H1 (cell line): ENCODE results near the gene INTU. TPM values are rescaled to one million over a fixed set of nuclear protein-coding genes. Genes with fewer than 3 reads are reported as not detected.

Experiments
- CTCF ChIA-PET: fragments of 300-600 bp; sonication (Branson Sonifier 250); formaldehyde crosslinking; loops from one replicate; lab custom pipeline; 2021; ENCODE audit not compliant: partially characterized antibody; lab: Charles Lee
- POLR2A ChIA-PET: fragments of 300-600 bp; sonication (Branson Sonifier 250); formaldehyde crosslinking; loops from one replicate; lab custom pipeline; 2021; ENCODE audit warnings: inconsistent platforms; ENCODE audit not compliant: partially characterized antibody; lab: Charles Lee
- DNase-seq, 2 experiments: peaks; one replicate each; pipeline versions ENCODE4 v3.0.0 to v3.0.0-alpha.2; 2010 to 2022; ENCODE audit warnings: low spot score in 2 of 2, low read depth in 1 of 2, mixed read lengths in 1 of 2
- FAIRE-seq: peaks from 2 replicates; lab custom pipeline; 2011; peaks lifted over from hg19 to GRCh38; lab: Jason Lieb, UNC
- H2AFZ ChIP-seq: 2 replicates; pipeline ENCODE4 v1.8.1; 2012; ENCODE audit warnings: low read length, inconsistent platforms
- H2AK5ac ChIP-seq: 2 replicates; pipeline ENCODE4 v1.6.1; 2013; ENCODE audit warnings: low read depth, low read length
- H2BK120ac ChIP-seq: replicated peaks from 2 replicates; pipeline ENCODE3; 2013; ENCODE audit warnings: low read depth, low read length, inconsistent platforms
- H2BK12ac ChIP-seq: 2 replicates; pipeline ENCODE4 v1.6.1; 2013; ENCODE audit warnings: low read depth, low read length
- H2BK15ac ChIP-seq: 2 replicates; pipeline ENCODE4 v1.6.1; 2013; ENCODE audit warnings: low read length
- H2BK20ac ChIP-seq: 2 replicates; pipeline ENCODE4 v1.6.1; 2013; ENCODE audit warnings: low read length
- H2BK5ac ChIP-seq: 2 replicates; pipeline ENCODE4 v1.6.1; 2013; ENCODE audit warnings: low read depth, low read length
- H3K14ac ChIP-seq: 2 replicates; pipeline ENCODE4 v1.6.1; 2013; ENCODE audit warnings: inconsistent platforms; ENCODE audit not compliant: insufficient read length
- H3K18ac ChIP-seq: 2 replicates; pipeline ENCODE4 v1.6.1; 2013; ENCODE audit warnings: low read length; ENCODE audit errors: extremely low read depth
- H3K23ac ChIP-seq: 2 replicates; pipeline ENCODE4 v1.6.1; 2013; ENCODE audit warnings: inconsistent platforms; ENCODE audit not compliant: insufficient read length
- H3K23me2 ChIP-seq: 2 replicates; pipeline ENCODE4 v1.6.1; 2013; ENCODE audit warnings: low read depth, low read length
- H3K27ac ChIP-seq: 2 replicates; pipeline ENCODE4 v1.6.1; 2011; ENCODE audit warnings: low read depth, low read length, inconsistent platforms
- H3K27me3 ChIP-seq, 4 experiments: replicated peaks in 1 of 4; 1 replicate in 1 of 4; 2 replicates in 3 of 4; pipeline versions ENCODE4 v1.6.1 to v1.8.1; 2011 to 2013; ENCODE audit warnings: low read length in 3 of 4, mild to moderate bottlenecking in 3 of 4, inconsistent platforms in 2 of 4, mixed read lengths in 2 of 4, moderate library complexity in 1 of 4; ENCODE audit not compliant: control insufficient read depth in 3 of 4, insufficient read depth in 3 of 4; ENCODE audit errors: extremely low read depth in 1 of 4
- H3K36me3 ChIP-seq, 4 experiments: 2 replicates each; pipeline versions ENCODE4 v1.6.1 to v1.8.1; 2011 to 2013; ENCODE audit warnings: mild to moderate bottlenecking in 4 of 4, low read length in 3 of 4, moderate library complexity in 2 of 4, control low read depth in 1 of 4, inconsistent platforms in 1 of 4; ENCODE audit not compliant: insufficient read depth in 4 of 4, control insufficient read depth in 2 of 4
- H3K4ac ChIP-seq: replicated peaks from 2 replicates; pipeline ENCODE3; 2013; ENCODE audit warnings: low read length, low read depth, mixed read lengths, inconsistent platforms; ENCODE audit not compliant: insufficient read length
- H3K4me1 ChIP-seq, 4 experiments: replicated peaks in 1 of 4; 1 replicate in 1 of 4; 2 replicates in 3 of 4; pipeline versions ENCODE4 v1.6.1 to v1.8.1; 2011 to 2013; ENCODE audit warnings: low read length in 3 of 4, inconsistent platforms in 2 of 4, mixed read lengths in 1 of 4; ENCODE audit not compliant: insufficient read depth in 4 of 4, control insufficient read depth in 3 of 4
- H3K4me2 ChIP-seq, 2 experiments: 2 replicates each; pipeline versions ENCODE4 v1.6.1 to v1.8.1; 2011 to 2013; ENCODE audit warnings: low read depth in 2 of 2, low read length in 2 of 2, control low read depth in 1 of 2, inconsistent platforms in 1 of 2, mild to moderate bottlenecking in 1 of 2; ENCODE audit not compliant: insufficient read depth in 1 of 2
- H3K4me3 ChIP-seq, 4 experiments: fragments of 200-600, 300-600 bp in 1 of 4; sonication (generic), shearing (Covaris generic), sonication (Bioruptor Twin) in 1 of 4; 2 replicates each; pipeline versions ENCODE4 v1.5.1 to v1.8.1; 2011 to 2016; ENCODE audit warnings: low read length in 4 of 4, low read depth in 3 of 4, control low read depth in 2 of 4, inconsistent platforms in 2 of 4, mild to moderate bottlenecking in 2 of 4, mixed read lengths in 1 of 4, moderate library complexity in 1 of 4; ENCODE audit not compliant: insufficient read depth in 2 of 4; ENCODE audit errors: extremely low read depth in 1 of 4
- H3K56ac ChIP-seq: replicated peaks from 2 replicates; pipeline ENCODE3; 2013; ENCODE audit warnings: low read depth, mild to moderate bottlenecking, mixed read lengths, low read length, inconsistent platforms; ENCODE audit not compliant: insufficient read length
- H3K79me1 ChIP-seq: 2 replicates; pipeline ENCODE4 v1.6.1; 2013; ENCODE audit warnings: low read depth, low read length, control low read depth
- H3K79me2 ChIP-seq, 2 experiments: 2 replicates each; pipeline versions ENCODE4 v1.6.1 to v1.8.1; 2012 to 2013; ENCODE audit warnings: low read length in 2 of 2, mild to moderate bottlenecking in 2 of 2, inconsistent platforms in 1 of 2; ENCODE audit not compliant: insufficient read depth in 2 of 2, control insufficient read depth in 1 of 2
- H3K9ac ChIP-seq, 4 experiments: replicated peaks in 1 of 4; 1 replicate in 1 of 4; 2 replicates in 3 of 4; pipeline versions ENCODE4 v1.6.1 to v1.8.1; 2011 to 2013; ENCODE audit warnings: low read depth in 3 of 4, low read length in 3 of 4, control low read depth in 2 of 4, mild to moderate bottlenecking in 2 of 4, moderate library complexity in 2 of 4, inconsistent platforms in 1 of 4; ENCODE audit errors: extremely low read depth in 1 of 4
- H3K9me3 ChIP-seq, 2 experiments: 2 replicates each; pipeline versions ENCODE4 v1.6.1 to v1.8.1; 2012 to 2013; ENCODE audit warnings: mild to moderate bottlenecking in 2 of 2, moderate library complexity in 2 of 2, control low read depth in 1 of 2, inconsistent platforms in 1 of 2, low read depth in 1 of 2, low read length in 1 of 2, mixed read lengths in 1 of 2; ENCODE audit not compliant: insufficient read depth in 2 of 2
- H4K20me1 ChIP-seq, 2 experiments: replicated peaks in 1 of 2; 2 replicates each; pipeline versions ENCODE3 to v1.8.1; 2011 to 2013; ENCODE audit warnings: inconsistent platforms in 2 of 2, low read length in 2 of 2, mild to moderate bottlenecking in 1 of 2; ENCODE audit not compliant: insufficient read depth in 2 of 2, control insufficient read depth in 1 of 2
- H4K5ac ChIP-seq: 2 replicates; pipeline ENCODE4 v1.6.1; 2013; ENCODE audit warnings: low read length, low read depth, mixed read lengths, inconsistent platforms; ENCODE audit not compliant: insufficient read length
- H4K8ac ChIP-seq: 2 replicates; pipeline ENCODE4 v1.8.0; 2013; ENCODE audit warnings: mild to moderate bottlenecking, moderate library complexity, low read length, inconsistent platforms; ENCODE audit not compliant: insufficient read depth; ENCODE audit errors: extremely low read depth
- H4K91ac ChIP-seq: replicated peaks from 2 replicates; pipeline ENCODE3; 2013; ENCODE audit warnings: low read length, mixed read lengths, inconsistent platforms; ENCODE audit not compliant: insufficient read length
- EP300 ChIP-seq, 2 experiments: IDR thresholded peaks; 1 replicate in 1 of 2; 2 replicates in 1 of 2; pipeline ENCODE4 v1.6.1; 2011 to 2012; ENCODE audit warnings: low read depth in 2 of 2, low read length in 2 of 2, mild to moderate bottlenecking in 2 of 2, borderline replicate concordance in 1 of 2, inconsistent platforms in 1 of 2, moderate library complexity in 1 of 2
- NRF1 ChIP-seq: IDR thresholded peaks from 2 replicates; pipeline ENCODE4 v1.6.1; 2011; ENCODE audit warnings: mild to moderate bottlenecking, low read depth, low read length, improper control_type of control experiment
- PHF8 ChIP-seq: fragments of 200-600 bp; sonication (generic); conservative IDR thresholded peaks from 2 replicates; pipeline ENCODE4 v1.7.1; 2012; ENCODE audit warnings: low read depth, mild to moderate bottlenecking, inconsistent platforms, low read length, moderate library complexity
- RAD21 ChIP-seq, 2 experiments: IDR thresholded peaks in 1 of 2; conservative IDR thresholded peaks in 1 of 2; 2 replicates each; pipeline ENCODE4 v1.6.1; 2011; ENCODE audit warnings: low read depth in 2 of 2, low read length in 2 of 2, improper control_type of control experiment in 1 of 2, inconsistent platforms in 1 of 2, mild to moderate bottlenecking in 1 of 2, moderate library complexity in 1 of 2
- TAF7 ChIP-seq: optimal IDR thresholded peaks from 2 replicates; pipeline ENCODE3; 2011; ENCODE audit warnings: low read depth, mild to moderate bottlenecking, inconsistent platforms, low read length, moderate library complexity, borderline replicate concordance
- WGBS, 2 experiments: shearing (Covaris generic) in 1 of 2; methylation state at CpG; one replicate each; pipeline versions ENCODE4 v1.1.6 to v1.1.7; 2013 to 2015; ENCODE audit warnings: low lambda C conversion rate in 2 of 2, mixed read lengths in 2 of 2, inconsistent platforms in 1 of 2, low coverage in 1 of 2, missing lambda C conversion rate in 1 of 2; ENCODE audit not compliant: insufficient replicate concordance in 2 of 2, insufficient coverage in 1 of 2, insufficient read length in 1 of 2; ENCODE audit errors: extremely low coverage in 1 of 2, missing lambda C conversion rate in 1 of 2; 5-methylcytosine and 5-hydroxymethylcytosine counted together
- polyA plus RNA-seq, 7 experiments: library from polyadenylated mRNA; depleted of rRNA in 3 of 7; stranded (reverse) in 5 of 7; unstranded in 2 of 7; fragments of >200 nt in 5 of 7; fragments of 200-250 nt in 2 of 7; gene quantifications; 1 replicate in 5 of 7; 2 replicates in 1 of 7; 4 replicates in 1 of 7; pipeline versions ENCODE4 v1.2.1 to v1.2.3, GENCODE V29; 2011 to 2013; ENCODE audit warnings: missing spikeins in 2 of 7, mixed read lengths in 2 of 7
- total RNA-seq: library from RNA; stranded (reverse); fragmentation: NEBNext Ultra II Directional; extraction: Animal tissue kit (Norgen Biotek cat#: 25700); gene quantifications from 2 replicates; pipeline ENCODE4 v1.2.1, GENCODE V29; 2021
- TF ChIP-seq, protein P1 (sequence below), 3 experiments: IDR thresholded peaks; 1 replicate in 2 of 3; 2 replicates in 1 of 3; pipeline versions ENCODE4 v1.5.1 to v1.6.1; 2011; ENCODE audit warnings: low read length in 3 of 3, mild to moderate bottlenecking in 3 of 3, inconsistent platforms in 2 of 3, low read depth in 1 of 3, moderate library complexity in 1 of 3; ENCODE audit not compliant: insufficient read depth in 1 of 3; ENCODE audit errors: control extremely low read depth in 1 of 3

The INTU gene
- total and polyA plus RNA-seq, 2 of the 8 experiments (the other 6 are each of a cell fraction or from before 2014, with no cell fraction given), result 6.0 to 15.1 TPM

DNA sequence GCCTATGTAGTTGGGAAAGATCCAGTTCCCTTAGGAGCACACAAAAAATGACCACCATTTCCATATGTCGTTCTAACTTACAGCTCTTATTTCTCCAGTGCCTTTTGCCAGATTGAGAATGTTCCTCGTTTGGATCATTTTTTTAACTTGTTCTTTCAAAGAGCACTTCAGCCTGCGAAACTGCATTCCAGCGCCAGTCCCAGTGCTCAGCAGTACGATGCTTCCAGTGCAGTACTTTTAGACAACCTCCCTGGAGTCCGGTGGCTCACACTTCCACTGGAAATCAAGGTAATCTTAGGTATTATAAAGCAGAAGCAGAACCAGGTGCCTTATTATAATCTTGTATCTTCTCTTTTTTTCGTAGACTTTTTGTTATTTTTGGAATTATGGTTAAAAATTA, 54.8 kb downstream of the INTU start:
- H2BK15ac ChIP-seq, result no peak overlapping the region
- H3K4ac ChIP-seq, result no peak overlapping the region
- H2AFZ ChIP-seq, result no peak overlapping the region
- no peak overlapping the region for H3K27ac ChIP-seq
- H3K18ac ChIP-seq, result no peak overlapping the region
- no peak overlapping the region for H4K91ac ChIP-seq
- H3K4me1 ChIP-seq, result no peaks in the 10 kb centered on the region
- H3K9ac ChIP-seq, result no peak overlapping the region
- no peak overlapping the region for H3K23ac ChIP-seq
- no peak overlapping the region for H2BK12ac ChIP-seq
- peaks cover 0 to 2% of the 10 kb centered on the region in 2 experiments for H4K20me1 ChIP-seq
- H4K8ac ChIP-seq, result no peak overlapping the region
- no peak overlapping the region for H3K56ac ChIP-seq
- DNase-seq, result no peak
- no peak overlapping the region for H4K5ac ChIP-seq
- H3K79me1 ChIP-seq, result no peaks in the 10 kb centered on the region
- POLR2A ChIA-PET, result no interaction called here
- no peak overlapping the region for H2AK5ac ChIP-seq
- H3K14ac ChIP-seq, result no peak overlapping the region
- no peaks in the 10 kb centered on the region for H3K27me3 ChIP-seq
- H3K9me3 ChIP-seq, result no peaks in the 10 kb centered on the region
- no peak for FAIRE-seq
- WGBS, 2 experiments, result 91% methylated on average over 7 of the region's 7 CpGs; no CpG with 5 or more reads in 1 of the 2 experiments
- CTCF ChIA-PET, result interaction anchor here (1.8 kb wide), 1 partner anchor 100 kb away, joined by 4 read pairs; no protein-coding TSS in a partner anchor
- H2BK5ac ChIP-seq, result no peak overlapping the region
- H2BK120ac ChIP-seq, result no peak overlapping the region
- H3K23me2 ChIP-seq, result no peaks in the 10 kb centered on the region
- H3K79me2 ChIP-seq, result no peaks in the 10 kb centered on the region
- no peak for TF ChIP-seq NRF1
- no peak for TF ChIP-seq PHF8
- TF ChIP-seq TAF7, result no peak
- TF ChIP-seq RAD21 (IDR thresholded peaks at IDR 0.05 in 1 of 2, conservative IDR thresholded peaks at IDR 0.05 in 1 of 2; ENCODE audit: low read depth in 2 of 2, low read length in 2 of 2), result no peak
- TF ChIP-seq EP300 (IDR thresholded peaks at IDR 0.05; ENCODE audit: borderline replicate concordance in 1 of 2, low read depth in 2 of 2, low read length in 2 of 2), result no peak
- TF ChIP-seq, protein P1, sequence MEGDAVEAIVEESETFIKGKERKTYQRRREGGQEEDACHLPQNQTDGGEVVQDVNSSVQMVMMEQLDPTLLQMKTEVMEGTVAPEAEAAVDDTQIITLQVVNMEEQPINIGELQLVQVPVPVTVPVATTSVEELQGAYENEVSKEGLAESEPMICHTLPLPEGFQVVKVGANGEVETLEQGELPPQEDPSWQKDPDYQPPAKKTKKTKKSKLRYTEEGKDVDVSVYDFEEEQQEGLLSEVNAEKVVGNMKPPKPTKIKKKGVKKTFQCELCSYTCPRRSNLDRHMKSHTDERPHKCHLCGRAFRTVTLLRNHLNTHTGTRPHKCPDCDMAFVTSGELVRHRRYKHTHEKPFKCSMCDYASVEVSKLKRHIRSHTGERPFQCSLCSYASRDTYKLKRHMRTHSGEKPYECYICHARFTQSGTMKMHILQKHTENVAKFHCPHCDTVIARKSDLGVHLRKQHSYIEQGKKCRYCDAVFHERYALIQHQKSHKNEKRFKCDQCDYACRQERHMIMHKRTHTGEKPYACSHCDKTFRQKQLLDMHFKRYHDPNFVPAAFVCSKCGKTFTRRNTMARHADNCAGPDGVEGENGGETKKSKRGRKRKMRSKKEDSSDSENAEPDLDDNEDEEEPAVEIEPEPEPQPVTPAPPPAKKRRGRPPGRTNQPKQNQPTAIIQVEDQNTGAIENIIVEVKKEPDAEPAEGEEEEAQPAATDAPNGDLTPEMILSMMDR (IDR thresholded peaks at IDR 0.05; ENCODE audit: control extremely low read depth in 1 of 3, insufficient read depth in 1 of 3, low read depth in 1 of 3, low read length in 3 of 3), result no peak
- no peak overlapping the region for H3K4me3 ChIP-seq
- H2BK20ac ChIP-seq, result no peak overlapping the region
- H3K4me2 ChIP-seq, result no peak overlapping the region
- peaks cover 0 to 6% (median 0%) of the 10 kb centered on the region in 4 experiments; a peak in 2 of 8 replicates for H3K36me3 ChIP-seq
